Gastrocnemius medialis (tissue), 4 donors: ENCODE measurements around the gene MLPH. TPM values are rescaled to one million over a fixed set of nuclear protein-coding genes. Genes with fewer than 3 reads are reported as not detected.

Experiments used
- ATAC-seq, 2 donors: fragments of 150-250 bp; one replicate each; pipeline ENCODE4 v1.9.1; 2016
- DNase-seq, 2 donors: peaks; one replicate each; pipeline ENCODE4 v3.0.0-alpha.2; 2019
- H3K27ac ChIP-seq, 4 donors: fragments of 200-600 bp; sonication (generic); 1 replicate in 1 of 4; 2 replicates in 3 of 4; pipeline ENCODE4 v1.5.1; 2016 to 2018; ENCODE audit warnings: mild to moderate bottlenecking in 2 of 4, moderate library complexity in 1 of 4
- H3K27me3 ChIP-seq, 3 donors: fragments of 200-600 bp; sonication (generic) in 2 of 3; 1 replicate in 1 of 3; 2 replicates in 2 of 3; pipeline versions ENCODE4 v1.5.1 to v1.6.0; 2016 to 2019; ENCODE audit warnings: mild to moderate bottlenecking in 1 of 3, moderate library complexity in 1 of 3
- H3K36me3 ChIP-seq, 2 donors: fragments of 200-600 bp; sonication (generic) in 1 of 2; one replicate each; pipeline ENCODE4 v1.5.1; 2017 to 2018
- H3K4me1 ChIP-seq, 2 donors: fragments of 200-600 bp; sonication (generic) in 1 of 2; one replicate each; pipeline ENCODE4 v1.5.1; 2016 to 2017; ENCODE audit warnings: mild to moderate bottlenecking in 2 of 2
- H3K4me3 ChIP-seq, 4 donors: fragments of 200-600 bp; sonication (generic) in 3 of 4; 1 replicate in 1 of 4; 2 replicates in 3 of 4; pipeline ENCODE4 v1.5.1; 2016 to 2019; ENCODE audit warnings: mild to moderate bottlenecking in 2 of 4
- H3K9me3 ChIP-seq, 3 donors: fragments of 200-600 bp; sonication (generic) in 2 of 3; 1 replicate in 1 of 3; 2 replicates in 2 of 3; pipeline ENCODE4 v1.5.1; 2016 to 2019
- POLR2A ChIP-seq, 2 donors: fragments of 450-650 bp; IDR thresholded peaks; one replicate each; pipeline ENCODE4 v1.6.1; 2017; ENCODE audit warnings: antibody characterized with exemption in 2 of 2, mild to moderate bottlenecking in 2 of 2, moderate library complexity in 2 of 2
- in situ Hi-C, 4 donors: fragments of 200-750 bp; cut with MboI; loops; one replicate each; pipeline versions ENCODE4 v1.15.0 to v1.8.0; 2017; ENCODE audit warnings: low sequenced_read_pairs in 4 of 4
- intact Hi-C: fragments of 100-400 bp; cut with DNase I; formaldehyde crosslinking; loops from one replicate; pipeline ENCODE4 v1.15.1; 2023; ENCODE audit warnings: low total_unique reads
- microRNA-seq, 2 donors: library from miRNA; unstranded; fragments of <30 nt; microRNA quantifications; one replicate each; pipeline ENCODE4, GENCODE V29; 2016; ENCODE audit warnings: borderline replicate concordance in 2 of 2
- total RNA-seq, 4 donors: library from RNA; depleted of rRNA; stranded (reverse); fragments of >200 nt; gene quantifications; one replicate each; pipeline versions ENCODE4 v1.1.0 to v1.2.3, GENCODE V29; 2016
- TF ChIP-seq, protein P1 (sequence below), 5 experiments: fragments of 450-650 bp in 3 of 5; fragments of 200-600 bp in 2 of 5; sonication (generic) in 2 of 5; IDR thresholded peaks in 4 of 5; conservative IDR thresholded peaks in 1 of 5; 1 replicate in 4 of 5; 2 replicates in 1 of 5; pipeline ENCODE4 v1.5.1; 2016 to 2019; ENCODE audit warnings: antibody characterized with exemption in 5 of 5, mild to moderate bottlenecking in 3 of 5, moderate library complexity in 3 of 5

MLPH gene
- total RNA-seq, 4 donors from 2014 or later, result 6.5 to 8.7 (median 7.2) TPM

- Histone ChIP-seq H3K27me3 (no peaks in the 10 kb centered on the region), H3K9me3 (no peaks in the 10 kb centered on the region), H3K36me3 (no peaks in the 10 kb centered on the region), H3K4me3 (no peak overlapping the region), H3K4me1 (peaks cover 16 to 18% of the 10 kb centered on the region in 2 donors), H3K27ac (peak overlapping the region in 1 of 4 donors; percentile 46)
- in situ Hi-C loops (loop anchor here in 1 of 4 donors (5.0 kb wide), 1 partner anchor 138 kb away; no protein-coding TSS in a partner anchor), intact Hi-C loops (no loop called here)
- TF ChIP-seq, protein P1, sequence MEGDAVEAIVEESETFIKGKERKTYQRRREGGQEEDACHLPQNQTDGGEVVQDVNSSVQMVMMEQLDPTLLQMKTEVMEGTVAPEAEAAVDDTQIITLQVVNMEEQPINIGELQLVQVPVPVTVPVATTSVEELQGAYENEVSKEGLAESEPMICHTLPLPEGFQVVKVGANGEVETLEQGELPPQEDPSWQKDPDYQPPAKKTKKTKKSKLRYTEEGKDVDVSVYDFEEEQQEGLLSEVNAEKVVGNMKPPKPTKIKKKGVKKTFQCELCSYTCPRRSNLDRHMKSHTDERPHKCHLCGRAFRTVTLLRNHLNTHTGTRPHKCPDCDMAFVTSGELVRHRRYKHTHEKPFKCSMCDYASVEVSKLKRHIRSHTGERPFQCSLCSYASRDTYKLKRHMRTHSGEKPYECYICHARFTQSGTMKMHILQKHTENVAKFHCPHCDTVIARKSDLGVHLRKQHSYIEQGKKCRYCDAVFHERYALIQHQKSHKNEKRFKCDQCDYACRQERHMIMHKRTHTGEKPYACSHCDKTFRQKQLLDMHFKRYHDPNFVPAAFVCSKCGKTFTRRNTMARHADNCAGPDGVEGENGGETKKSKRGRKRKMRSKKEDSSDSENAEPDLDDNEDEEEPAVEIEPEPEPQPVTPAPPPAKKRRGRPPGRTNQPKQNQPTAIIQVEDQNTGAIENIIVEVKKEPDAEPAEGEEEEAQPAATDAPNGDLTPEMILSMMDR (IDR thresholded peaks at IDR 0.05 in 4 of 5, conservative IDR thresholded peaks at IDR 0.05 in 1 of 5), result no peak
- TF ChIP-seq POLR2A (IDR thresholded peaks at IDR 0.05), result no peak
- DNase-seq, result no peak
- no peak for ATAC-seq
Observed at GRCh38 chr2:237604391-237604790, 117.3 kb downstream of the MLPH start.

Small RNA genes within 50 kb of the gene (microRNA-seq; reads per million reads assigned to microRNA genes)
- 0 reads per million in 2 donors for gene MIR6811

Other genes with a start within 250 kb of the MLPH start
- gene COL6A3, start 73.1 kb upstream of the MLPH start, total RNA-seq, result 100 to 1,000 TPM in 2 of 4 donors, 10 to 100 TPM in 2; 45.3 to 150 (median 108) TPM
- not detected for gene PRLH, start 79.3 kb downstream of the MLPH start, total RNA-seq
- gene RAB17, start 103.5 kb downstream of the MLPH start, total RNA-seq, result 1 to 10 TPM in 1 of 4 donors, under 1 TPM in 1, not detected in 2; 0.42 to 1.3 TPM
- 10 to 100 TPM; 37.9 to 74.1 (median 54.0) TPM for gene LRRFIP1, start 140.3 kb downstream of the MLPH start, total RNA-seq